DND-41 (cell line): ENCODE results near the gene PSMD12.

ENCODE experiments used
- EZH2 ChIP-seq: IDR thresholded peaks from 3 replicates; pipeline ENCODE4 v1.6.1; 2012; ENCODE audit warnings: borderline replicate concordance, low read depth, mild to moderate bottlenecking, moderate library complexity, low read length, inconsistent platforms; ENCODE audit not compliant: severe bottlenecking
- TF ChIP-seq, protein P1 (sequence below): IDR thresholded peaks from 2 replicates; pipeline ENCODE4 v1.5.1; 2012; ENCODE audit warnings: borderline replicate concordance, low read length, moderate library complexity, mild to moderate bottlenecking; ENCODE audit not compliant: poor library complexity, severe bottlenecking; ENCODE audit errors: extremely low read depth

DNA sequence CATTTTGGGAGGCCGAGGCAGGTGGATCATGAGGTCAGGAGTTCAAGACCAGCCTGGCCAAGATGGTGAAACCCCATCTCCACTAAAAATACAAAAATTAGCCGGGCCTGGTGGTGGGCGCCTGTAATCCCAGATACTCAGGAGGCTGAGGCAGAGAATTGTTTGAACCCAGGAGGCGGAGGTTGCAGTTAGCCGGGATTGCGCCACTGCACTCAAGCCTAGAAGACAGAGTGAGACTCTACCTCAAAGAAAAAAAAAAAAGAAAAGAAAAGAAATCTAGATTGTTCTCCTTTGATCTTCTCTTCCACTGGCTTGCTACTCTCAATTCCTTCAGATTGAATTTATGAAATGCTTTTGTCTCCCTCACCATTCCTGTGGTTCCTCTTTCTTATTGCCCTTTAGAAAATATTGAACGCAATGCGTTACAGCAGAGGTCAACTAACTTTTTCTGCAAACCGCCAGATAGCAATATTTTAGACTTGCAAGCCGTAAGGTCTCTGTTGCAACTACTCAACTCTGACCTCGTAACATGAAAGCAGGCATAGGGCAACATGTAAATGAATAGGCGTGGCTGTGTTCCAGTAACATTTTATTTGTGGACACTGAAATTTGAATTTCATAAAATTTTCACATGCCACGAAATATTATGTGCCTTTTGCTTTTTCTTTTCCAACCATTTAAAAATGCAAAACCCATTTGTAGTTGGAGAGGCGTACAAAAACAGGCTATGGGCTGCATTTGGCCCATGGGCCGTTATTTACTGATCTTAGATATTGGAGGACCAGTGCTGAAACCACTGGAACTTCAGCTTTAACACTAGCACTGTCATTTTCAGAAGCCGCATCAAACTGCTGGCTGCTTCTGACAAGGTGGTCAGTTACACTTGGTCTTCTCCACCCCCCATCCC is 35.5 kb upstream of the PSMD12 start:
- TF ChIP-seq, protein P1, sequence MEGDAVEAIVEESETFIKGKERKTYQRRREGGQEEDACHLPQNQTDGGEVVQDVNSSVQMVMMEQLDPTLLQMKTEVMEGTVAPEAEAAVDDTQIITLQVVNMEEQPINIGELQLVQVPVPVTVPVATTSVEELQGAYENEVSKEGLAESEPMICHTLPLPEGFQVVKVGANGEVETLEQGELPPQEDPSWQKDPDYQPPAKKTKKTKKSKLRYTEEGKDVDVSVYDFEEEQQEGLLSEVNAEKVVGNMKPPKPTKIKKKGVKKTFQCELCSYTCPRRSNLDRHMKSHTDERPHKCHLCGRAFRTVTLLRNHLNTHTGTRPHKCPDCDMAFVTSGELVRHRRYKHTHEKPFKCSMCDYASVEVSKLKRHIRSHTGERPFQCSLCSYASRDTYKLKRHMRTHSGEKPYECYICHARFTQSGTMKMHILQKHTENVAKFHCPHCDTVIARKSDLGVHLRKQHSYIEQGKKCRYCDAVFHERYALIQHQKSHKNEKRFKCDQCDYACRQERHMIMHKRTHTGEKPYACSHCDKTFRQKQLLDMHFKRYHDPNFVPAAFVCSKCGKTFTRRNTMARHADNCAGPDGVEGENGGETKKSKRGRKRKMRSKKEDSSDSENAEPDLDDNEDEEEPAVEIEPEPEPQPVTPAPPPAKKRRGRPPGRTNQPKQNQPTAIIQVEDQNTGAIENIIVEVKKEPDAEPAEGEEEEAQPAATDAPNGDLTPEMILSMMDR, result no peak
- no peak for TF ChIP-seq EZH2
